ENCODE measurements around the gene PPP1R9A.

DNA sequence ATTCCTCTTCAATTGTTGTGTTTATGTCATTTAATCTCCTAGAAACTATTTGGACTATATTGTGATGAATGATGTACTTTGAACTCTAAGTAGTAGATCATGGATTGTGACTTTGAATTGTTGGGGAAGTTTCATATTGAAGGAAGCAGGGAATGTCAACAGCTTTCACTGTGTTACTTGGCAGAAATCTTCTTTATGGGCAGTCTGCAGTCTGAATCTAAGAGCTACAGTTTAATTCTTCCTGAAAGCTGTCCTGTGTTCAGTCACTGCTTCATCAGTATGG lies 91.6 kb downstream of the PPP1R9A start:
- TF ChIP-seq CTCF (IDR thresholded peaks at IDR 0.05), result no peak
- no peak for TF ChIP-seq POLR2A (IDR thresholded peaks at IDR 0.05)

All from sigmoid colon (tissue), 3 donors.